HL-60/S4 (cell line): ENCODE data around the gene STON2.

Experiments used
- in situ Hi-C: fragments of 300-500 bp; cut with MboI; formaldehyde crosslinking; loops from 2 replicates; pipeline ENCODE4 v1.14.3; 2022; ENCODE audit warnings: low sequenced_read_pairs

Gene STON2

DNA sequence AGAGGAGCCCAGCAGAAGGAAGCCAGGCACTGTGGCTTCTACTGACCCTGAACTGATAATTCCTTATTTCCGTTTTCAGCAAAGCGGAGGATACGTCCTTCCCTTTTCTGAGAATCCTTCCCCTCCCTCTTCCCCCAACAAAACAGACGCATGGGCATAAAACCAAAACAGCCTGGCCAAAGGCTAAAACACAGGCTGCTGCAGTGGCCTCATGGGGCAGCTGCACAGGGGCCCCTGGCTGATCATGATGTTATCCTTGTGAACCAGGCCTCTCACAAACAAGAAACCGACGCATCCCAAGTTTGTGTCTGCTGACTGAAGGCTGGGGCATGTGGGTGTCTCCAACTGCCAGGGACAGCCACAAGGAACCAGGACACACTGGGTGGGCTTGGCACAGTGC is 23.4 kb upstream of the STON2 start:
- in situ Hi-C loops: no loop called here

DNA sequence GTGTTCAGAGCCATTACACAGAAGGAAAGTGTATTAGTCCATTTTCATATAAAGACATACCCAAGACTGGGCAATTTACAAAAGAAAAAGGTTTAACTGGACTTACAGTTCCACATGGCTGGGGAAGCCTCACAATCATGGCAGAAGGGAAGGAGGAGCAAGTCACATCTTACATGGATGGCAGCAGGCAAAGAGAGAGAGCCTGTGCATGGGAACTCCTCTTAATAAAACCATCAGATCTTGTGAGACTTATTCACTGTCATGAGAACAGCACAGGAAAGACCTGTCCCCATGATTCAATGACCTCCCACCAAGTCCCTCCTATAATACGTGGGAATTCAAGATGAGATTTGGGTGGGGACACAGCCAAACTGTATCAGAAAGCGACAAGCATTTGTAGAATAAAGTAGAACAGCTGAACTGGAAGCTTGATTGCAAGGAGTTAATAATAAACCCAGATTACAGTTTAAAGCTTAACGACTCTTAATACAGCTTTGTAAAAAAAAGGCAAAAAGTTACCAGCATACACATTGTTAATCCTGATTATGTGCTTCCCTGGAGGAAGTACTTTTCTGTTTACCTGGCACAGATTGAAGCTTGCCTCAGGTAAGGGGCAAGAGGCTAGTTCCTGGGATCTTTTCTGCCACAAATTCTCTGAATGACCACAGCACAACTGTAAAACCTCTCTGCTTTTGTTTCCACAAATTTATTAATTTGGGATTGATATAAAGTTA is 18.1 kb upstream of the STON2 start:
- in situ Hi-C loops: no loop called here

DNA sequence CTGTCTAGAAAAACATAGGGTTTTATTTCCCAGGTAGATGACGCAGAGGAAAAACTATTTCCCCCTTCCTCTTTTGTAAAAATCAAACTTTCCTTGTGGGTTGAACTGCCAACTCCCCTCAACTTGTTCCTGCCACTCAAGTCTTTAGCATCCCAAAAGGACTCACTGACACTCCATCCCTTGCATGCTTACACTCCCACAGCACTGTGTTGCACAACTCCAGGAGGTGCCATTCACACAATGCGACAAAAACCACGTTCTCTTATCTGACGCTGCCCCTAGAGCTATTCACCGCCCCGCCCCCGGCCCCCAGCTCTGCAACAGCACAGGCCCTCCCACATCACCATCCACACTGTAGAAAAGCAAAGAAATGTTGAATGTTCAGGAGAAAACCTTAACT is 16.9 kb upstream of the STON2 start:
- in situ Hi-C loops: no loop called here

DNA sequence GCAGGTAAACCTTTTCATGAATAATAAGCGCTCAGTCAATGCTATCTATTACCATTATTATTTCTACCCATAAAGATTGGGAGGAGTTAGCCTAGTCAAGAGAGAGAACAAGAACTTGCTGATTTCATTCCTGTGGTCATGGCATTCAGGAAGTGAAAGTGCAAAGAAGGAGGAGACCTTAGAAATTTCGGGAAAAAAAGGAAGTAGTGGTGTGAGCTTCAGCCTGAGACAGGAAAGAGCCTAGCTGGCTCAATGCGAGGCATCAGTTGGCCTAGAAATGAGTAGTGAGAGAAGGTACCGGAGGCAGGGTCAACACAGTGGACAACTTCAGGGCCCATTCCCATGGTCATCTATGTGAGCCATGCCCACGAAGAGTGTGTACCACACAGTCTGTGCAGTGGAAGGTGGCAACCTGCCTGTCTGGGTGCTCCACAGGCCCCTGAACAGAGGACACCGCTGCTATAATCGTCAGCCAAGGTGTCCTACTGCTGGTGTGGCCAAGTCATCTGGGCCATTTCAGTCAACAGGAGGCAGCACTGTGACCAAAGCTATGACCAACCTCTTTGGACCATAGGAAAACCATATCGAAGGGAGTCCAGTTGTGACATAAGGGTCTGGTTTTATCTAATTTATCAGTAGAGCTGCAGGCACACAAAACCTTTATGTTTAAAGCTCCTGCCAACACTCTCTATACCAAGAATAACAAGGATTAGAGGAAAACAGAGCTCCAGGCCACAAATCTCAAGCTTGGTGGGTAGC is 16.2 kb upstream of the STON2 start:
- in situ Hi-C loops: no loop called here

DNA sequence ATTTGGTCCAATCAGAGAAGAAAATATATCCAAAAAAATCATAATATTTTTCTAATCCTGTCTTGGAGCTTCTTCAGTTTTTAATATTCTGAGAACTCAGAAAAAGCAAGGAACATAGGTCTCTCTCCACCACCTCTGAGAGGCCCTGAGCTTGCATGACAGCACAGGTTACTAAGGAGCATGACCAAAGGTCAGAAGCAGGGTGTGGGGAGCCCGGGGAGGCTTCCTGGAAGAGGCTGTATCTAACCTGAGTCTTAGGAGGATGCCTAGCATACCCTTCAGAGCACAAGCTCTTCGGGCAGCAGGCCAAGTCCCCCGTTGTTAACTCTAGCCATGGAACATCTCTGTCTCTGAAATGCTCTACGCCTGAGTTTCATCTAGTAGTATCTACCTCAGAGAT is 15.7 kb upstream of the STON2 start:
- in situ Hi-C loops: no loop called here

DNA sequence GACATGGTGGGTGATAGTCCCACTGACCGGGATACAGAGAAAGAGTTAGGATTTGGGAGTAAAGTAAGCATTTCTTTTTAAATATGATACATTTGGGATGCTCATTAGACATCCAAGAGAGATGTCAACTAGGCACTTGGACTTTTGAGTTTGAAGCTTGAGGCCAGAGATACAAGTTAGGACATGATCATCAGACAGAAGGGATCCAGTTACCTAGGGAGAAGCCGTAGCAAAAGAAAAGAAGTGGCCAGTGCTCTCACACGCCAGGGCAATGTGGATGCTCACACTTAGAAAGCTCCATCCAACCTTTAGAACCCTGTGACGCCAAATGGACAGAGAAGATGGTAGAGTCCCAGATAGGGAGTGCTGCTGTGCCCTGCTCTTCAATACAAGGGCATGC is 14.0 kb upstream of the STON2 start:
- in situ Hi-C loops: no loop called here

DNA sequence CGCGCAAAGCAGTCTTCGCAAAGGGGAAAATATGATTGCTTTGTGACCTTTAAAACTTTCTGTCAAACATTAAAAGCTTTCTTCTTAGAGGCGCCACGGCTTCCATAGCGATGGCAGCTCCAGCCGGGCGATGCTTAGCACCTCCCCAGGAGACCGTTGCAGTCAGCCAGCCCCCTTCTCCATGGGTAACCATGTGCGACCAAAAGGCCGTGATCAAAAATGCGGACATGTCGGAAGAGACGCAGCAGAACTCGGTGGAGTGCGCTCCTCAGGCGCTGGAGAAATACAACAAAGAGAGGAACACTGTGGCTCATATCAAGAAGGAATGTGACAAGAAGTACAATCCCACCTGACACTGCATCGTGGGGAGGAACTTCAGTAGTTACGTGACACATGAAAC is 12.7 kb upstream of the STON2 start:
- in situ Hi-C loops: no loop called here

DNA sequence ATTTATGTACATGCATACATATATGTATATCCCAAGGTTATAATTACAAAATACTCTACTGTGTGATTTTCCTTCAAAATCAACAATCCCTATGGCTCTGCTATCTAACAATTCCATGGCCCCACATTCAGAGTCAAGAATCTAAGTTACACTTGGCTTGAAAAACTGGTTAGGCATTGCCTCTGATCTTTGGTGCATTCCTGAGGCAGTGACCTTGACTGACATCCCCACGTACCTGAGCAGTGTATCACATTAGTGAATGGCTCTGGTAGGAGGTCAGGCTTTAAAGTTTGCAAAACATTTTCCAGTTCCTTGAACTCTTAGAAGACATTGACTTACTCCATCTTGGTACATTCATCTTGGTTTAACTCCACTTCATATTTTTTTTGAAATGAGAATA is 8.5 kb upstream of the STON2 start:
- in situ Hi-C loops: no loop called here

DNA sequence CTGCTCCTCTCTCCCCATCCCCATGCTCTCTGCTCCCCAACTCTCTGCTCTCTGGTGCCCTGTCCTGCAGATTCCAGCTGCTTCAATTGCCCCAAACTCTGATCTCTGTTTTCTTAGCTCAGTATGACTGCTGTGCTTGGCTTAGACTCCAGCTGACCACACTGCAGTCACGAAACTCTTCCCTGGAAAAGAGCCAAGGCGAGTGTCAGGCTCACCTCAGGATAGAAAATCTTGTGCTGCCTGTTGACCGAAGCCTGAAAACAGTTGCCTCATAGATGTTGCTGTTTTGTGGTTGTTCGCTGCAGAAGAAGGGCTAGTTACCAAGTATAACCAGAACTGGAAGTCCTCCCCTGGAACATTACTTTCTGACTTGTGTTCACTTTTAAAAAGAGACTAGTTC is 6.7 kb upstream of the STON2 start:
- in situ Hi-C loops: no loop called here

DNA sequence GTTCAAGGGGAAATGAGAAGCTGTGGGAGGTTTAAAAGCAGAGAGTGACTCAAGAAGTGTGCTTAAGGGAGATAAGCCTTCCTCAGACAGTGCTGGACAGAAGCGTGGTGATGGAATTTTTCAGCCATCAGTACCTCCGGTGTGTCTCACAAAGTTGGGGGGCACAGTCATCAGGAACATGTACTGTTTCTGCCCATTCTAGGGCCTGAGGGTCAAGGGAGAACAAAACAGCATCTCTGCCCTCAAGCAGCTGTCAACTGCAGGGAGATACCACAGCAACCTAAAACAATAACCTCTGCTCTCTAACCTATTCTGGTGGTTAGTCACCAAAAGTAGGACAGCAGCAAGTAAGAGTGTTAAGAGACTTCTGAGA is 2.0 kb upstream of the STON2 start:
- in situ Hi-C loops: no loop called here

DNA sequence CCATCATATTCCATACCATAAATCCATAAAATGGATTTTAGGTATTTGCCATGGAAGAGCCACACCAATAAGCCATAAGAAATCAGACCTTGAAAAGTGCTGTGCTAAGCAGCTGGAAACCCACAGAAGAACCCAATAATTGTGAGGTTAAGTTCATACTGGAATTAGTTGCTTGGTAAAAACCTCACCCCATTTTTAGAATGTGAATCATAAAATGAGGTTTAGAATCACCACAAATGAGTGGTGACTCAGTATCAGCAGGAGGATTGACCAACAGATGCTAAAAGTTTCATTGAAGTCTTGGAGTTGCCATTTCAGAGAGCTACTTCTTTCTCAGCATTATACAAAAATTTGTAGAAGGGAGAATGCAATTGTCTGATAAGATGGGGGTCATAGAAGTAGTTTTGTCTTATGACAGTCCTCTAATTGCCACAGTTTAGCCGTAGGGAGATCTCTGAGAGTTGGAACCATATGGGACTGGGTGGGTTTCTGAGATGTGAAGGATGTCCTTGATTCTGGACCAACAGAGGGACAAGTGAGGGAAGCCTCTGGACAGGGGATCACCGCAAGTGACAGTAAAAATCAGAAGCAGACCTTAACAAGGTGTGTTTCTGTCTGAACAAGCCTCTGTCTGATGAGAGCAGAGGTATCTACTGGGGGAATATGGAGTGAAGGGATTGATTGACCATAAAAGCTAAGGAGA is 1.4 kb upstream of the STON2 start:
- in situ Hi-C loops: no loop called here

DNA sequence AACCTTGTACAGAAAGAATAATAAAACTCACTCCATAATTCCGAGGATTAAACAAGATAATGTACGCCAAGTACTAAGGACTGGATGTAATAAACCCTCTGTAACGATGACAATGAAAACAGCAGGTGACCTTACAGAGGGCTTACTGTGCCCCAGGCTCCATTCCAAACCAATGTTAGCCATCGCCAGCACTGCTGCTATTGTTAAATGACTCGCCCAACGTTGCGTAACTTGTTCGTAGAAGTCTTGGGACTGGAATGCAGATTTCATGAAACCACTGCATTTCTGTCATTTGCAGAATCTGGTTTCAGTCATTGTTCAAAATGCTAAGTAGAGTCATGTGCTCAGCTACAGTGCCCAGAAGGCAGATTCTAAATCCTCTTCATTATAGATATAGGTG is 728 bp upstream of the STON2 start:
- in situ Hi-C loops: no loop called here

DNA sequence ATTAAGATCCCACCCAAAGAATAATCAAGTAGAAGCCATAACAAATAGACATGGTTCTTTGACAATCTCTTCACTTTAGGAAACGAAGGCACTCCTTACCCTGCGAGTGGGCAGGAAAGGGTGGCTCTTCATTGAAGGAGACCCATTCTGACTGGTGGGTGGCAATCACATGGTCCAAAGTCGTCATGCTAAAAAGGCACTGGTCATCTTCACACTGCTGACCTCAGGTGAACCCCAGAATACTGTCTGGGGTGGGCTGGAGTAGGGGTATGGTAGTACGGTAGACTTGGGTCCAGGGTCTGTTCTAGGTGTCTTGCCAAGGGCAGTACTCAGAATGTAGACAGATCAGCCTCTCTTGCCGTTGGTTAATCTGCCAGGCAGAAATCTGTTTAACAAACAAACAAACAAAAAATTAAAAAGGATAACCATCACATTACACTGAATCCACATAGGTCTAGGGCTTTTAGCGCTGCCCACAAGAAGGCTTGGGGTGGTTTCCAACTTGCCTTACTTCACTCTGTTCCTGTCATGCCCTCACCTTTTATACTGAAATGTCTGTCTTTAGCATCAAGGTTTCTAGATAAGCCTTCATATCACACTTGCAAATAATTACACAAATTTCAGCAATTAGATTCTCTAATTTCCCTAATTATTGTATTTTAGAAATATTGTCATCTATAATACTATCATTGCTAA is 1.8 kb downstream of the STON2 start:
- in situ Hi-C loops: no loop called here

DNA sequence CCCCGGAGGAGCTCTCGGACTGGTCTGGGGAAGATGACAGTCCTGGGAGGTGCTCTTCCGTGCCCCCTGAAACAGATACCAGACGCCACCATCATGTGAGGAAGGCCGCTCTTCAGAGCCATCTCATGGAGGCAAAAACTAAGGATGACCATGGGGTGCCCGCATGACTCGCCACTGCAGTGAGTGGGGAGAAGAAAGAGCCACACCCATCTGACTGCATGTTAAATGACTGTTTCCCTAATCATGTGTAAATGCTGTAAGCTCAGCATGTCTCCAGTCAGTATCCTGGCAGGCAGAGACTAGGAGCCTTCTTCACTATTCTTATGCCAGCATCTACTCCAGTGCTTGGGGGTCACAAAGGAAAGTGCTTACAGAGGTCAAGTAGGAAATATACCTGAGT is 4.0 kb downstream of the STON2 start:
- in situ Hi-C loops: no loop called here

DNA sequence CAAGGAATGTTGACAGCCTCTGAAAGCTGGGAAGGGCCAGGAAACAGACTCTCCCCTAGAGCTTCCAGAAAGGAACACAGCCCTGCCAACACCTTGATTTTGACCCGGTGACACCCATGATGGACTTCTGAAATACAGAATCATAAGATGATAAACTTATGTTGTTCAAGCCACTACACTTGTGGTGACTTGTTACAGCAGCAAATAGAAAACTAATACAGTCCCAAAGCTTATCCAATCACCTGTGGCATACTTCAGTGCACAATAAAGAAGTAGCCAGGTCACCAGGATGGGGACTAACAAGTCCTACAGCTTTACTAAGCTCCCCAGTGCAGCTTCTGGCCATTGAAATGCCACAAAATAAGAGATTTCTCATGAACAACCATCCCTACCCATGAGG is 5.4 kb downstream of the STON2 start:
- in situ Hi-C loops: no loop called here

DNA sequence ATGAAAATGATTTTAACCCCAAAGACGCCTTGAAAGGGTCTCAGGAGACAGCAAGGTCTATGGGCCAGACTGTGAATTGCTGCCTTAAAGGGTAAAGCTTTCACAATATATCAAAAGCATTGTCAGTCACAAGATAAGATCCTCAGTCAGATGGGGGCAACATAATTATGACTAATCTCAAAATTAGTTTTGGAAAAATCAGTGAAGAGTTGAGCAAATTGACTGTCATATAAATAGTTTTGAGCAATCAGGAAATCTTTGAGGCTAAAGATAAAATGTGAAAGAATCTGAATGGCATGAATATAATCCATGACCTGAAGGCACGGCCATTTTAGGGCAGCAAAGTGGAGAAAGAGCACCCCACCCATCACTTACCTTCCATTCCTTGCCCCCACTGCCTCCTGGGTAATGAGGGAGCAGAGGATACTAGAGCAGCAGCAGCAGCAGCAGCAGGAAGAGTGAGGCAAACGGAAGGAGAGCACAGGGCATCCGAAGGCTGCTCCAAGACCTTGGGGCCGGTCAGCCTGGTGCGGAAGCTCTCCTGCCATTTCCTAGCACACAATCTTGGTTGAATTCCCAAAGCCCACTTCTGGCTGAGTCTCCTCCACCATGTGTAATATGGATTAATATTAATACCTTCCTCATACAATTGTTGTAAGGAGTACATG is 7.0 kb downstream of the STON2 start:
- in situ Hi-C loops: no loop called here

DNA sequence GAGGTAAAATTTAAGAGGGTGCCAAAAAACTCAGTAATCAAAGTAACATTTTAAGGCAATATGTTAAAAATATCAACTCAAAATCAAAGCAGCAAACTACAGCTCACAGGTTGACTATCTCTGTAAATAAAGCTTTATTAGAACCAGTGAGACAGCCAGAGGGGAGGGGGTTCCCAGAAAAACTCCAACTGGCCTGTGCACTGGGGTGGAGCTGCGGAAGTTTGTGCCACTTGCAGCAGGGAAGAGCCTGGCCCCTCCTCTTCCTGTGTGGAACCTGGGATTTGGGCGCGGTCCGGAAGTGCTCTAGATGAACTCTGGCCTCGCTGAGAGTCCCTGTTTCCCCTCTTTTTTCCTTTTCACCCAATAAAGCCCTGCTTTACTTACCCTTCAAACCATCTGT is 8.1 kb downstream of the STON2 start:
- in situ Hi-C loops: no loop called here

DNA sequence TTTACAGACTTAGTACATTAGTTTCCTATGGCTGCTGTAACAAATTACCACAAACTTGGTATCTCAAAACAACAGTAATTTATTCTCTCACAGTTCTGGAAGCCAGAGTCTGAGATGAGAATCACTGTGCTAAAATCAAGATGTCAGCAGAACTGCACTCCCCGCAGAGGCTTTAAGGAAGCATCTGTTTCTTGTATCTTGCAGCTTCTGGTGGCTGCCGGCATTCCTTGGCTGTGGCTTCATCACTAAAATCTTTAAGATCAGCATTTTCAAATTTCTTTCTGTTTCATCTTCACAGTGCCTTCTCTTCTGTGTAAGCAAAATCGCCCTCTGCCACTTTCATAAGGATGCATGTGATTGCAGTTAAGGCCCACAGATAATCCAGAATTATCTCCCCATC is 9.4 kb downstream of the STON2 start:
- in situ Hi-C loops: no loop called here

DNA sequence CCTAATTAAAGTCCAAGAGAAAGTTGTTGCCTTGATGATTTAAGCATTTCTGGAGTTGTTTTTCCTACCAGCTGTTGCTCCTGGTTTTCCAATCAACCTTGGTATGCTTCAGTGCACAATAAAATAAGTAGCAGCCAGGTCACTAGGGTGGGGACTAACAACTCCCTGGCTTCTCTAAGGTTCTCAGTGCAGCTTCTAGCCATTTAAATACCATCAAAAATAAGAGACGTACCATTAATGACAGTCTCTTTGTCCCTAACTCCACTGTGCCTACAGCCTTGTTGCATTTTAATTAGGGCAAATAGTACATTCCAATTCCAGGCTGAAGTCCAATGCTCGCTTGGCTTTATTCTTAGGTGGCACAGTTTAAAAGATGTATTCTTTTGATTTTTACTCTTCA is 11.8 kb downstream of the STON2 start:
- in situ Hi-C loops: no loop called here

DNA sequence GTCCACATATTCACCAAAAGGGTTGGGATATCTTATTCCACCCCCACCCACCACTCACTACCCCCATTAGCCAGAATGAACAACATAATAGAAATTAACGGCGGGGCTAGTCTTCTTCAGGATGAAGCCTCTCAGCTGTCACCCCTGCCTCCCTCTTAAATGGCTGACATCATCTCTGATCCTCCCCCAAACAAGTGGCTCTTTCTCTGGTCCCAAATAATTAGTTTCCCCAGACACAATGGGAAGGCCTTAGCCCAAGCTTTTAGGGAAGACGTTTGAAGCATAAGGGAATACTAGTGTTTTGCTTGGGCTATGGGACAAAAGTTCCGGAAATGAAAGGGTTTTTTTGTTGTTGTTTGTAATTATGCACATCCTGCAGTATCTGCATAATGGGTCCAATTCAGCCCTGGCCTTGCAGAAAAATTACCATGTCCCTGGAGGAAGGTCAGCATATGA is 13.8 kb downstream of the STON2 start:
- in situ Hi-C loops: no loop called here

DNA sequence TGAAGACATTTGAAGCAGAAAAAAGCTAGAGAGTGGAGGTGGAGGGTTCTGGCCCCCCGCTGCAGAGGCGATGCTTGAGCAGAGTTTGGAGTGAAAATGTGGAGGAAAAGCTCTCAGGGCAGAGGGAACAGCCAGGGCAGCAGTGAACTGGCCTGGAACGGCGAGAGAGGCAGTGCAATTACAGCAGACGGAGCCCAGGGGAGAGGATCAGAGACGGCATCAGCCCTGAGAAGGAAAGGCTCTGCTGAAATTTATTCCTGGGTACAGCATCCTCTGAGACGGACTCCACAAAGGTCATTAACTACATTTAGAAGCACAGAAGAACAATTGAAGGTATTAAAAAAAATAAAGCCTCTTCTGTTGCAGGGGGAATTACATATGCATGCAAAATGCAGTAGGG is 14.2 kb downstream of the STON2 start:
- in situ Hi-C loops: no loop called here
